ENCODE results near the gene TBC1D7. TPM values are rescaled to one million over a fixed set of nuclear protein-coding genes. Genes with fewer than 3 reads are reported as not detected.

The TBC1D7 gene
- total and polyA plus RNA-seq, 10 donors: 10.9 to 20.9 (median 15.7) TPM

GRCh38 chr6:13296536-13296997 is 31.8 kb downstream of the TBC1D7 start:
- peaks cover 0 to 57% (median 6%) of the 10 kb centered on the region in 6 donors for H3K4me1 ChIP-seq
- intact Hi-C loops (cut with DNase I; ENCODE audit: low total_unique reads): no loop called here
- TF ChIP-seq POLR2AphosphoS5 (IDR thresholded peaks at IDR 0.05) (no peak), POLR2A (IDR thresholded peaks at IDR 0.05) (no peak)
- TF ChIP-seq, protein P1, sequence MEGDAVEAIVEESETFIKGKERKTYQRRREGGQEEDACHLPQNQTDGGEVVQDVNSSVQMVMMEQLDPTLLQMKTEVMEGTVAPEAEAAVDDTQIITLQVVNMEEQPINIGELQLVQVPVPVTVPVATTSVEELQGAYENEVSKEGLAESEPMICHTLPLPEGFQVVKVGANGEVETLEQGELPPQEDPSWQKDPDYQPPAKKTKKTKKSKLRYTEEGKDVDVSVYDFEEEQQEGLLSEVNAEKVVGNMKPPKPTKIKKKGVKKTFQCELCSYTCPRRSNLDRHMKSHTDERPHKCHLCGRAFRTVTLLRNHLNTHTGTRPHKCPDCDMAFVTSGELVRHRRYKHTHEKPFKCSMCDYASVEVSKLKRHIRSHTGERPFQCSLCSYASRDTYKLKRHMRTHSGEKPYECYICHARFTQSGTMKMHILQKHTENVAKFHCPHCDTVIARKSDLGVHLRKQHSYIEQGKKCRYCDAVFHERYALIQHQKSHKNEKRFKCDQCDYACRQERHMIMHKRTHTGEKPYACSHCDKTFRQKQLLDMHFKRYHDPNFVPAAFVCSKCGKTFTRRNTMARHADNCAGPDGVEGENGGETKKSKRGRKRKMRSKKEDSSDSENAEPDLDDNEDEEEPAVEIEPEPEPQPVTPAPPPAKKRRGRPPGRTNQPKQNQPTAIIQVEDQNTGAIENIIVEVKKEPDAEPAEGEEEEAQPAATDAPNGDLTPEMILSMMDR (IDR thresholded peaks at IDR 0.05 in 8 of 11, conservative IDR thresholded peaks at IDR 0.05 in 3 of 11): no peak
- peaks cover 0 to 95% (median 24%) of the 10 kb centered on the region in 6 donors for H3K36me3 ChIP-seq
- no peak overlapping the region for H3K4me3 ChIP-seq
- 71 to 88% (median 84%) methylated on average over 9 of the region's 9 CpGs for WGBS, 5 donors
- H3K27ac ChIP-seq: no peak overlapping the region
- DNase-seq: no peak
- H3K9me3 ChIP-seq: no peaks in the 10 kb centered on the region
- no peaks in the 10 kb centered on the region for H3K27me3 ChIP-seq (replicated peaks in 1 of 7)

GRCh38 chr6:13295576-13295975 is 32.8 kb downstream of the TBC1D7 start:
- TF ChIP-seq, protein P1 (IDR thresholded peaks at IDR 0.05 in 8 of 11, conservative IDR thresholded peaks at IDR 0.05 in 3 of 11): no peak
- TF ChIP-seq POLR2AphosphoS5 (IDR thresholded peaks at IDR 0.05): no peak
- TF ChIP-seq POLR2A (IDR thresholded peaks at IDR 0.05): no peak
- peaks cover 0 to 95% (median 22%) of the 10 kb centered on the region in 6 donors for H3K36me3 ChIP-seq
- 67 to 90% (median 76%) methylated on average over 5 to 11 of the region's 11 CpGs for WGBS, 5 donors
- H3K4me1 ChIP-seq: peaks cover 0 to 55% (median 6%) of the 10 kb centered on the region in 6 donors
- peak overlapping the region in 3 of 8 donors; percentile 24 to 47 (median 43) for H3K27ac ChIP-seq
- no peak for DNase-seq
- H3K4me3 ChIP-seq: no peak overlapping the region
- no peaks in the 10 kb centered on the region for H3K9me3 ChIP-seq
- H3K27me3 ChIP-seq (replicated peaks in 1 of 7): no peaks in the 10 kb centered on the region
- intact Hi-C loops (cut with DNase I; ENCODE audit: low total_unique reads): no loop called here

- Histone ChIP-seq H3K4me1 (peaks cover 0 to 47% (median 6%) of the 10 kb centered on the region in 6 donors), H3K27me3 (replicated peaks in 1 of 7) (no peaks in the 10 kb centered on the region), H3K27ac (peak overlapping the region in 4 of 8 donors; percentile 24 to 55 (median 45)), H3K4me3 (peak overlapping the region in 1 of 8 donors; percentile 10), H3K9me3 (no peaks in the 10 kb centered on the region), H3K36me3 (peaks cover 0 to 95% (median 20%) of the 10 kb centered on the region in 6 donors)
- DNase-seq: no peak
- 59 to 69% (median 61%) methylated on average over 13 of the region's 13 CpGs for WGBS, 5 donors
- TF ChIP-seq, protein P1 (IDR thresholded peaks at IDR 0.05 in 8 of 11, conservative IDR thresholded peaks at IDR 0.05 in 3 of 11): no peak
- peak in 1 of 3 donors; percentile 9 for TF ChIP-seq POLR2AphosphoS5 (IDR thresholded peaks at IDR 0.05)
- intact Hi-C loops (cut with DNase I; ENCODE audit: low total_unique reads): no loop called here
Measured at GRCh38 chr6:13294499-13295069, 33.8 kb downstream of the TBC1D7 start.

DNA sequence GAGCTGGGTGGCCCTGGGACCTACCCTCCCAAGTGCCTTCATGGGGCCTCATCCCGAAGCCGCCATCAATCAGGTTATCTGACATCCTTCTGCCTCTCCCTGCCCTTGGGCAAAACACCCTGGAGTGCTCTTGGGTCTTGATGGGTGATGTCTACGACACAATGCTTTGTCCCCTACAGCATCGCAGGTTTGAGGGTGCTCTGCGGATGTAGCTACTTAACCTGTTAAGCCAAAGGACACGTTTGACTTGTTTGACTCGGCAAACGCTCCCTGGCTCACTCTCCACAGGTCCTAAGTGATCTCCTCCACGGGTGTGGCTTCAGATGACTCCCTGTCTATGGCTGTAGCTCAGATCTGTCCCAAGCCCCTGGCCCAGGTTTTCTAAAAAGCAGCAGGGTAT is 35.6 kb downstream of the TBC1D7 start:
- H3K27me3 ChIP-seq (replicated peaks in 1 of 7): no peaks in the 10 kb centered on the region
- H3K27ac ChIP-seq: no peak overlapping the region
- no peak for DNase-seq
- no peak overlapping the region for H3K4me3 ChIP-seq
- 93 to 96% (median 95%) methylated on average over 9 of the region's 9 CpGs for WGBS, 5 donors
- intact Hi-C loops (cut with DNase I; ENCODE audit: low total_unique reads): no loop called here
- TF ChIP-seq, protein P1 (IDR thresholded peaks at IDR 0.05 in 8 of 11, conservative IDR thresholded peaks at IDR 0.05 in 3 of 11): no peak
- TF ChIP-seq POLR2AphosphoS5 (IDR thresholded peaks at IDR 0.05): no peak
- no peak for TF ChIP-seq POLR2A (IDR thresholded peaks at IDR 0.05)
- peaks cover 0 to 33% (median 6%) of the 10 kb centered on the region in 6 donors for H3K4me1 ChIP-seq
- peaks cover 0 to 98% (median 22%) of the 10 kb centered on the region in 6 donors for H3K36me3 ChIP-seq
- H3K9me3 ChIP-seq: peaks cover 0 to 5% (median 1%) of the 10 kb centered on the region in 8 donors
